HCT116 (cell line): ENCODE results near the gene PDE4B. TPM values are rescaled to one million over a fixed set of nuclear protein-coding genes. Genes with fewer than 3 reads are reported as not detected.

Source experiments
- ATAC-seq: fragments of 200-7000 bp; cut with Tn5 transposase; 2 replicates; pipeline ENCODE4 v1.9.1; 2020; ENCODE audit warnings: mild to moderate bottlenecking, moderate library complexity
- BruUV-seq: library from RNA; stranded (reverse); fragments of 400-500 nt; replicated peaks from 2 replicates; lab custom pipeline; 2021; lab: Mats Ljungman, UMichigan
- CTCF ChIA-PET: fragments of 300-600 bp; sonication (Branson Sonifier 250); formaldehyde crosslinking; loops from one replicate; lab custom pipeline; 2021; ENCODE audit warnings: antibody characterized with exemption; lab: Charles Lee
- POLR2A ChIA-PET: fragments of 300-600, 350-600 bp; sonication (Branson Sonifier 250); formaldehyde crosslinking; loops from one replicate; lab custom pipeline; 2021; ENCODE audit warnings: antibody characterized with exemption; lab: Charles Lee
- RAD21 ChIA-PET, 2 experiments: fragments of 300-600 bp; sonication (Branson Sonifier 250); formaldehyde crosslinking; loops; one replicate each; lab custom pipeline; 2023; ENCODE audit warnings: low total read pairs in 2 of 2; ENCODE audit not compliant: uncharacterized antibody in 2 of 2, unreplicated experiment in 2 of 2, low non-redundant PET in 1 of 2; lab: Charles Lee
- DNase-seq: peaks from one replicate; pipeline ENCODE4 v3.0.0-alpha.2; 2010; ENCODE audit warnings: low read depth, low spot score
- H2AFZ ChIP-seq: fragments of 200-600 bp; shearing (Covaris generic), sonication (generic); 2 replicates; pipeline ENCODE4 v1.6.1; 2017; ENCODE audit warnings: low read depth, mixed run types, mixed read lengths, antibody characterized with exemption, low read length; ENCODE audit not compliant: poor library complexity, severe bottlenecking
- H3K27ac ChIP-seq: 2 replicates; pipeline ENCODE4 v1.5.1; 2012; ENCODE audit warnings: low read depth, low read length
- H3K27me3 ChIP-seq: fragments of 200-600 bp; sonication (generic); 2 replicates; pipeline ENCODE4 v1.6.1; 2016; ENCODE audit warnings: mixed run types, low read length, mixed read lengths; ENCODE audit not compliant: insufficient read depth
- H3K36me3 ChIP-seq, 2 experiments: fragments of 200-500 bp in 1 of 2; fragments of 200-600 bp in 1 of 2; sonication (Bioruptor generic) in 1 of 2; sonication (generic) in 1 of 2; 2 replicates each; pipeline versions ENCODE4 v1.5.1 to v1.6.1; 2014 to 2016; ENCODE audit warnings: low read length in 2 of 2, inconsistent platforms in 1 of 2, mixed read lengths in 1 of 2, mixed run types in 1 of 2; ENCODE audit not compliant: insufficient read depth in 2 of 2, control insufficient read depth in 1 of 2
- H3K4me1 ChIP-seq, 2 experiments: fragments of 200-600 bp in 1 of 2; sonication (generic) in 1 of 2; 2 replicates each; pipeline versions ENCODE4 v1.5.1 to v1.6.1; 2012 to 2017; ENCODE audit warnings: low read length in 2 of 2, inconsistent platforms in 1 of 2, mild to moderate bottlenecking in 1 of 2, mixed read lengths in 1 of 2, mixed run types in 1 of 2, moderate library complexity in 1 of 2; ENCODE audit not compliant: insufficient read depth in 2 of 2, control insufficient read depth in 1 of 2
- H3K4me2 ChIP-seq: fragments of 200-600 bp; sonication (generic); 2 replicates; pipeline ENCODE4 v1.6.1; 2017; ENCODE audit warnings: mixed run types, low read length, mixed read lengths
- H3K4me3 ChIP-seq, 2 experiments: fragments of 200-600 bp in 1 of 2; sonication (generic) in 1 of 2; replicated peaks in 1 of 2; 2 replicates each; pipeline ENCODE4 v1.5.1; 2011 to 2016; ENCODE audit warnings: low read length in 2 of 2, control low read depth in 1 of 2, low read depth in 1 of 2, mild to moderate bottlenecking in 1 of 2, mixed read lengths in 1 of 2, mixed run types in 1 of 2
- H3K79me2 ChIP-seq: fragments of 200-600 bp; sonication (generic); 2 replicates; pipeline ENCODE4 v1.6.1; 2017; ENCODE audit warnings: mild to moderate bottlenecking, mixed run types, low read length, moderate library complexity, mixed read lengths; ENCODE audit not compliant: insufficient read depth
- H3K9ac ChIP-seq: fragments of 200-600 bp; sonication (generic); 2 replicates; pipeline ENCODE4 v1.6.1; 2016; ENCODE audit warnings: low read length, mixed read lengths
- H3K9me2 ChIP-seq: fragments of 200-600 bp; sonication (generic), shearing (Covaris generic); 2 replicates; pipeline ENCODE4 v1.6.1; 2017; ENCODE audit warnings: mixed run types, mild to moderate bottlenecking, moderate library complexity; ENCODE audit not compliant: insufficient read depth
- H3K9me3 ChIP-seq, 2 experiments: fragments of 200-500 bp in 1 of 2; fragments of 200-600 bp in 1 of 2; sonication (Bioruptor generic) in 1 of 2; sonication (generic) in 1 of 2; 2 replicates each; pipeline ENCODE4 v1.6.1; 2014 to 2017; ENCODE audit warnings: low read length in 2 of 2, mixed read lengths in 2 of 2, inconsistent platforms in 1 of 2, low read depth in 1 of 2, mild to moderate bottlenecking in 1 of 2, mixed run types in 1 of 2, moderate library complexity in 1 of 2; ENCODE audit not compliant: control insufficient read depth in 1 of 2, insufficient read depth in 1 of 2
- H4K20me1 ChIP-seq: fragments of 200-600 bp; sonication (generic), shearing (Covaris generic); 2 replicates; pipeline ENCODE4 v1.6.1; 2017; ENCODE audit warnings: mixed run types, mild to moderate bottlenecking, moderate library complexity; ENCODE audit not compliant: insufficient read depth
- CBX3 ChIP-seq: IDR thresholded peaks from 2 replicates; pipeline ENCODE4 v1.6.1; 2012; ENCODE audit warnings: low read depth
- CEBPB ChIP-seq: IDR thresholded peaks from 2 replicates; pipeline ENCODE4 v1.6.1; 2012; ENCODE audit warnings: low read depth
- FOSL1 ChIP-seq: IDR thresholded peaks from 2 replicates; pipeline ENCODE4 v1.6.1; 2012; ENCODE audit warnings: low read depth
- SP1 ChIP-seq: IDR thresholded peaks from 2 replicates; pipeline ENCODE4 v1.6.1; 2012; ENCODE audit warnings: low read depth
- ZFX ChIP-seq: fragments of 450-650 bp; IDR thresholded peaks from 2 replicates; pipeline ENCODE4 v1.6.1; 2017
- intact Hi-C: fragments of 100-400 bp; cut with micrococcal nuclease; formaldehyde crosslinking; loops from 2 replicates; pipeline ENCODE4 v1.10.0; 2022
- total RNA-seq: library from RNA; stranded (reverse); gene quantifications from one replicate; pipeline ENCODE4 v1.2.1, GENCODE V29; 2021; ENCODE audit not compliant: unreplicated experiment
- TF ChIP-seq, protein P1 (sequence below): IDR thresholded peaks from 2 replicates; pipeline ENCODE4 v1.6.1; 2012; ENCODE audit warnings: low read depth

PDE4B gene
- total RNA-seq, 1 experiment from 2014 or later = 76.9 TPM

GRCh38 chr1:66256629-66257572, 464.2 kb downstream of the PDE4B start:
- POLR2A ChIA-PET = interaction anchor here (1.2 to 1.6 kb wide), 3 partner anchors 85 to 179 kb away, joined by 4 read pairs; no protein-coding TSS in a partner anchor
- intact Hi-C loops = no loop called here

GRCh38 chr1:66258404-66259105, 465.9 kb downstream of the PDE4B start:
- Histone ChIP-seq H3K9me2 (no peaks in the 10 kb centered on the region), H3K4me3 (no peak overlapping the region), H3K4me1 (peaks cover 46 to 97% of the 10 kb centered on the region in 2 experiments), H3K4me2 (peak overlapping the region; percentile 40), H3K27ac (peak overlapping the region; percentile 35; the same call in 1 of the 2 replicates), H4K20me1 (no peaks in the 10 kb centered on the region), H3K9me3 (no peaks in the 10 kb centered on the region), H3K36me3 (no peaks in the 10 kb centered on the region), H3K79me2 (no peaks in the 10 kb centered on the region), H2AFZ (peak overlapping the region; percentile 44)
- ChIA-PET POLR2A (interaction anchor here (0.7 to 1.6 kb wide), 3 partner anchors 84 to 178 kb away, joined by 3 to 4 read pairs (median 4); no protein-coding TSS in a partner anchor), RAD21 (no interaction called here), CTCF (interaction anchor here (1.4 to 10.2 kb wide), 3 partner anchors 178 to 245 kb away, joined by 6 to 122 read pairs (median 6); no protein-coding TSS in a partner anchor)
- intact Hi-C loops = no loop called here
- ATAC-seq (no peak), DNase-seq (no peak)
- no TSS peak for BruUV-seq
- TF ChIP-seq CEBPB (peak; percentile 21; the same call in 1 of the 2 replicates), ZFX (no peak; the same call in 1 of the 2 replicates)
- TF ChIP-seq, protein P1, sequence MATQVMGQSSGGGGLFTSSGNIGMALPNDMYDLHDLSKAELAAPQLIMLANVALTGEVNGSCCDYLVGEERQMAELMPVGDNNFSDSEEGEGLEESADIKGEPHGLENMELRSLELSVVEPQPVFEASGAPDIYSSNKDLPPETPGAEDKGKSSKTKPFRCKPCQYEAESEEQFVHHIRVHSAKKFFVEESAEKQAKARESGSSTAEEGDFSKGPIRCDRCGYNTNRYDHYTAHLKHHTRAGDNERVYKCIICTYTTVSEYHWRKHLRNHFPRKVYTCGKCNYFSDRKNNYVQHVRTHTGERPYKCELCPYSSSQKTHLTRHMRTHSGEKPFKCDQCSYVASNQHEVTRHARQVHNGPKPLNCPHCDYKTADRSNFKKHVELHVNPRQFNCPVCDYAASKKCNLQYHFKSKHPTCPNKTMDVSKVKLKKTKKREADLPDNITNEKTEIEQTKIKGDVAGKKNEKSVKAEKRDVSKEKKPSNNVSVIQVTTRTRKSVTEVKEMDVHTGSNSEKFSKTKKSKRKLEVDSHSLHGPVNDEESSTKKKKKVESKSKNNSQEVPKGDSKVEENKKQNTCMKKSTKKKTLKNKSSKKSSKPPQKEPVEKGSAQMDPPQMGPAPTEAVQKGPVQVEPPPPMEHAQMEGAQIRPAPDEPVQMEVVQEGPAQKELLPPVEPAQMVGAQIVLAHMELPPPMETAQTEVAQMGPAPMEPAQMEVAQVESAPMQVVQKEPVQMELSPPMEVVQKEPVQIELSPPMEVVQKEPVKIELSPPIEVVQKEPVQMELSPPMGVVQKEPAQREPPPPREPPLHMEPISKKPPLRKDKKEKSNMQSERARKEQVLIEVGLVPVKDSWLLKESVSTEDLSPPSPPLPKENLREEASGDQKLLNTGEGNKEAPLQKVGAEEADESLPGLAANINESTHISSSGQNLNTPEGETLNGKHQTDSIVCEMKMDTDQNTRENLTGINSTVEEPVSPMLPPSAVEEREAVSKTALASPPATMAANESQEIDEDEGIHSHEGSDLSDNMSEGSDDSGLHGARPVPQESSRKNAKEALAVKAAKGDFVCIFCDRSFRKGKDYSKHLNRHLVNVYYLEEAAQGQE = no peak
- TF ChIP-seq, all 23 proteins: peak for 1
- H3K9ac ChIP-seq = peak overlapping the region; percentile 26
- no peaks in the 10 kb centered on the region for H3K27me3 ChIP-seq

More at GRCh38 chr1:66256629-66257572, 464.2 kb downstream of the PDE4B start:
- Histone ChIP-seq H3K9me2 (no peaks in the 10 kb centered on the region), H2AFZ (peak overlapping the region; percentile 59), H3K36me3 (no peaks in the 10 kb centered on the region), H4K20me1 (no peaks in the 10 kb centered on the region), H3K27ac (no peak overlapping the region; the same call in 1 of the 2 replicates), H3K4me2 (0 out of 2 replicates have a peak overlapping the region, but pooled peaks have one; percentile 1), H3K79me2 (no peaks in the 10 kb centered on the region), H3K4me3 (no peak overlapping the region), H3K4me1 (peaks cover 35 to 87% of the 10 kb centered on the region in 2 experiments), H3K9ac (no peak overlapping the region), H3K27me3 (no peaks in the 10 kb centered on the region), H3K9me3 (no peaks in the 10 kb centered on the region)
- ATAC-seq (no peak), DNase-seq (no peak)
- RAD21 ChIA-PET = interaction anchor here (0.7 to 1.6 kb wide), 2 partner anchors 94 to 247 kb away, joined by 3 to 4 read pairs; no protein-coding TSS in a partner anchor
- 0 out of 2 replicates have a peak, but pooled peaks have one; percentile 2 for TF ChIP-seq CBX3
- peak; percentile 15; the same call in 1 of the 2 replicates for TF ChIP-seq FOSL1
- no peak for TF ChIP-seq SP1
- CTCF ChIA-PET = interaction anchor here (1.0 to 10.2 kb wide), 7 partner anchors 14 to 247 kb away, joined by 4 to 122 read pairs (median 6); no protein-coding TSS in a partner anchor
- no TSS peak for BruUV-seq
